Activated CD4-positive, alpha-beta T cell treated with anti-CD3 and anti-CD28 coated beads for 36 hours (primary cell): ENCODE data around the gene PRR36. TPM values are rescaled to one million over a fixed set of nuclear protein-coding genes. Genes with fewer than 3 reads are reported as not detected.

Source experiments
- ATAC-seq: fragments of 200-7000 bp; cut with Tn5 transposase; one replicate; pipeline ENCODE4 v1.10.0; 2021; ENCODE audit warnings: mild to moderate bottlenecking, moderate library complexity
- CTCF ChIA-PET: fragments of 350-600 bp; sonication (Branson Sonifier 250); formaldehyde crosslinking; loops from one replicate; lab custom pipeline; 2021; ENCODE audit warnings: antibody characterized with exemption; lab: Charles Lee
- POLR2A ChIA-PET: fragments of 350-600 bp; sonication (Branson Sonifier 250); formaldehyde crosslinking; loops from one replicate; lab custom pipeline; 2021; ENCODE audit warnings: antibody characterized with exemption, inconsistent platforms; lab: Charles Lee
- DNase-seq: peaks from one replicate; pipeline ENCODE4 v3.0.0-alpha.2; 2020
- H3K27ac Mint-ChIP-seq: one replicate; pipeline ENCODE4 v1.8.0; 2021; ENCODE audit warnings: mixed read lengths
- H3K27me3 Mint-ChIP-seq: one replicate; pipeline ENCODE4 v1.8.0; 2021; ENCODE audit warnings: mixed read lengths
- H3K36me3 Mint-ChIP-seq: one replicate; pipeline ENCODE4 v1.8.0; 2021; ENCODE audit warnings: low read depth, mixed read lengths
- H3K4me1 Mint-ChIP-seq: one replicate; pipeline ENCODE4 v1.8.0; 2021; ENCODE audit warnings: mixed read lengths
- H3K4me3 Mint-ChIP-seq: one replicate; pipeline ENCODE4 v1.8.0; 2021; ENCODE audit warnings: mild to moderate bottlenecking, moderate library complexity, mixed read lengths
- H3K9me3 Mint-ChIP-seq: one replicate; pipeline ENCODE4 v1.8.0; 2021; ENCODE audit warnings: low read depth, mixed read lengths
- intact Hi-C, 2 experiments: fragments of 100-400 bp; cut with DNase I in 1 of 2; cut with micrococcal nuclease in 1 of 2; formaldehyde crosslinking; loops; one replicate each; pipeline versions ENCODE4 v1.14.2 to v1.15.1; 2022 to 2024; cut with DNase I, micrococcal nuclease
- total RNA-seq, 2 experiments: library from RNA; stranded (reverse); gene quantifications; one replicate each; pipeline ENCODE4 v1.2.3, GENCODE V29; 2021

PRR36 gene
- total RNA-seq, 2 experiments from 2014 or later = 0.09 to 0.14 TPM

- no peak for ATAC-seq
- Mint-ChIP-seq H3K27ac (no peak overlapping the region), H3K4me1 (peaks cover 14% of the 10 kb centered on the region), H3K36me3 (no peaks in the 10 kb centered on the region), H3K27me3 (peaks cover 2% of the 10 kb centered on the region), H3K9me3 (no peaks in the 10 kb centered on the region), H3K4me3 (no peak overlapping the region)
- ChIA-PET POLR2A (no interaction called here), CTCF (interaction anchor here (0.8 kb wide), 1 partner anchor 9 kb away, joined by 3 read pairs; no protein-coding TSS in a partner anchor)
- intact Hi-C loops = no loop called here
- DNase-seq = no peak
These were observed 40.7 kb downstream of the PRR36 start for GRCh38 chr19:7833225-7834099.

GRCh38 chr19:7832781-7833180 lies 41.4 kb downstream of the PRR36 start:
- ChIA-PET POLR2A (no interaction called here), CTCF (interaction anchor here (0.9 kb wide), 1 partner anchor 85 kb away, joined by 3 read pairs; no protein-coding TSS in a partner anchor)
- H3K4me3 Mint-ChIP-seq = no peak overlapping the region

GRCh38 chr19:7832009-7832408 lies 42.2 kb downstream of the PRR36 start:
- peaks cover 14% of the 10 kb centered on the region for H3K4me1 Mint-ChIP-seq
- H3K27ac Mint-ChIP-seq = no peak overlapping the region
- no peaks in the 10 kb centered on the region for H3K36me3 Mint-ChIP-seq
- ChIA-PET CTCF (interaction anchor here (0.5 to 1.0 kb wide), 4 partner anchors 32 to 214 kb away, joined by 3 to 4 read pairs (median 3); no protein-coding TSS in a partner anchor), POLR2A (interaction anchor here (0.5 kb wide), 1 partner anchor 326 kb away, joined by 4 read pairs; no protein-coding TSS in a partner anchor)
- no peak overlapping the region for H3K4me3 Mint-ChIP-seq
- peaks cover 2% of the 10 kb centered on the region for H3K27me3 Mint-ChIP-seq
- DNase-seq = no peak
- intact Hi-C loops = no loop called here
- no peak for ATAC-seq
- H3K9me3 Mint-ChIP-seq = no peaks in the 10 kb centered on the region

More at GRCh38 chr19:7832781-7833180, 41.4 kb downstream of the PRR36 start:
- DNase-seq = no peak
- Mint-ChIP-seq H3K4me1 (peaks cover 14% of the 10 kb centered on the region), H3K27me3 (peaks cover 2% of the 10 kb centered on the region), H3K36me3 (no peaks in the 10 kb centered on the region), H3K27ac (no peak overlapping the region), H3K9me3 (no peaks in the 10 kb centered on the region)
- intact Hi-C loops = no loop called here
- no peak for ATAC-seq

GRCh38 chr19:7831452-7831851 lies 42.7 kb downstream of the PRR36 start:
- peaks cover 2% of the 10 kb centered on the region for H3K27me3 Mint-ChIP-seq
- no peak for ATAC-seq
- peaks cover 14% of the 10 kb centered on the region for H3K4me1 Mint-ChIP-seq
- H3K4me3 Mint-ChIP-seq = peak overlapping the region; percentile 75
- no peaks in the 10 kb centered on the region for H3K36me3 Mint-ChIP-seq
- no peaks in the 10 kb centered on the region for H3K9me3 Mint-ChIP-seq
- CTCF ChIA-PET = interaction anchor here (0.6 to 1.0 kb wide), 4 partner anchors 32 to 263 kb away, joined by 3 to 4 read pairs (median 3); no protein-coding TSS in a partner anchor
- no peak overlapping the region for H3K27ac Mint-ChIP-seq
- intact Hi-C loops = no loop called here
- POLR2A ChIA-PET = interaction anchor here (0.9 kb wide), 1 partner anchor 187 kb away, joined by 3 read pairs; no protein-coding TSS in a partner anchor
- DNase-seq = no peak

- Mint-ChIP-seq H3K27me3 (peaks cover 2% of the 10 kb centered on the region), H3K27ac (no peak overlapping the region), H3K4me3 (peak overlapping the region; percentile 75), H3K4me1 (peaks cover 14% of the 10 kb centered on the region), H3K36me3 (no peaks in the 10 kb centered on the region), H3K9me3 (no peaks in the 10 kb centered on the region)
- POLR2A ChIA-PET = interaction anchor here (0.9 kb wide), 1 partner anchor 186 kb away, joined by 3 read pairs; no protein-coding TSS in a partner anchor
- CTCF ChIA-PET = interaction anchor here (1.0 kb wide), 1 partner anchor 19 kb away, joined by 3 read pairs; no protein-coding TSS in a partner anchor
- DNase-seq (no peak), ATAC-seq (no peak)
- intact Hi-C loops = loop anchor here in 1 of 2 experiments (1.0 kb wide), 4 partner anchors 194 to 559 kb away; partner anchors contain the start of genes RAB11B and STXBP2
These were observed 43.4 kb downstream of the PRR36 start for GRCh38 chr19:7830823-7831222.

- no peaks in the 10 kb centered on the region for H3K9me3 Mint-ChIP-seq
- CTCF ChIA-PET = interaction anchor here (1.0 kb wide), 1 partner anchor 19 kb away, joined by 3 read pairs; no protein-coding TSS in a partner anchor
- peak overlapping the region; percentile 83 for H3K4me3 Mint-ChIP-seq
- H3K27me3 Mint-ChIP-seq = peaks cover 2% of the 10 kb centered on the region
- DNase-seq (peak; percentile 13), ATAC-seq (peak; percentile 0)
- H3K27ac Mint-ChIP-seq = no peak overlapping the region
- H3K4me1 Mint-ChIP-seq = peaks cover 14% of the 10 kb centered on the region
- H3K36me3 Mint-ChIP-seq = no peaks in the 10 kb centered on the region
- POLR2A ChIA-PET = no interaction called here
- intact Hi-C loops = loop anchor here in 1 of 2 experiments (1.0 kb wide), 4 partner anchors 193 to 560 kb away; partner anchors contain the start of genes RAB11B and STXBP2
These were observed 43.9 kb downstream of the PRR36 start for GRCh38 chr19:7830272-7830771.

GRCh38 chr19:7829561-7830271 lies 44.5 kb downstream of the PRR36 start, which contains the start of gene EVI5L:
Gene EVI5L (plus strand): TSS chr19:7830218. CDS start chr19:7846543, 16,325 bp downstream.
- peak within 1 kb of the TSS; percentile 83 for H3K4me3 Mint-ChIP-seq
- intact Hi-C loops = loop anchor here (1.0 to 5.0 kb wide), 17 partner anchors 22 to 763 kb away; partner anchors contain the start of genes SNAPC2 (in 2 of the 2), MAP2K7 (in 1 of the 2), PET100 (in 1 of the 2) and RAB11B (in 1 of the 2)
- ChIA-PET POLR2A (no interaction called here), CTCF (interaction anchor here (1.0 kb wide), 1 partner anchor 20 kb away, joined by 3 read pairs; no protein-coding TSS in a partner anchor)
- ATAC-seq (peak; percentile 91), DNase-seq (peak; percentile 100)
- H3K9me3 Mint-ChIP-seq = no peaks in the 10 kb centered on the region
- peaks cover 14% of the 10 kb centered on the region for H3K4me1 Mint-ChIP-seq
- peaks cover 2% of the 10 kb centered on the region for H3K27me3 Mint-ChIP-seq
- peak within 1 kb of the TSS; percentile 94 for H3K27ac Mint-ChIP-seq
- H3K36me3 Mint-ChIP-seq = no peaks in the 10 kb centered on the region

GRCh38 chr19:7829166-7829520 lies 45.0 kb downstream of the PRR36 start:
- Mint-ChIP-seq H3K4me1 (peaks cover 14% of the 10 kb centered on the region), H3K9me3 (no peaks in the 10 kb centered on the region), H3K27ac (peak overlapping the region; percentile 94), H3K27me3 (peaks cover 2% of the 10 kb centered on the region), H3K36me3 (no peaks in the 10 kb centered on the region), H3K4me3 (peak overlapping the region; percentile 83)
- ATAC-seq (no peak), DNase-seq (no peak)
- intact Hi-C loops = loop anchor here (1.0 to 5.0 kb wide), 13 partner anchors 22 to 763 kb away; partner anchors contain the start of genes SNAPC2 (in 2 of the 2), MAP2K7 (in 1 of the 2), PET100 (in 1 of the 2) and TIMM44 (in 1 of the 2)
- ChIA-PET POLR2A (no interaction called here), CTCF (interaction anchor here (1.2 to 1.5 kb wide), 2 partner anchors 25 to 40 kb away, joined by 5 read pairs; no protein-coding TSS in a partner anchor)

GRCh38 chr19:7823686-7824301 lies 50.4 kb downstream of the PRR36 start:
- H3K9me3 Mint-ChIP-seq = no peaks in the 10 kb centered on the region
- no peak for ATAC-seq
- H3K4me1 Mint-ChIP-seq = peaks cover under 1% of the 10 kb centered on the region
- ChIA-PET CTCF (interaction anchor here (0.6 kb wide), 1 partner anchor 10 kb away, joined by 3 read pairs; no protein-coding TSS in a partner anchor), POLR2A (interaction anchor here (0.6 kb wide), 1 partner anchor 199 kb away, joined by 4 read pairs; no protein-coding TSS in a partner anchor)
- intact Hi-C loops = no loop called here
- no peak for DNase-seq
- no peak overlapping the region for H3K27ac Mint-ChIP-seq
- H3K36me3 Mint-ChIP-seq = no peaks in the 10 kb centered on the region
- H3K27me3 Mint-ChIP-seq = peaks cover 24% of the 10 kb centered on the region
- H3K4me3 Mint-ChIP-seq = no peak overlapping the region

- Mint-ChIP-seq H3K4me3 (no peak overlapping the region), H3K9me3 (peaks cover under 1% of the 10 kb centered on the region), H3K4me1 (no peaks in the 10 kb centered on the region), H3K27ac (no peak overlapping the region), H3K27me3 (peaks cover 27% of the 10 kb centered on the region), H3K36me3 (no peaks in the 10 kb centered on the region)
- DNase-seq (no peak), ATAC-seq (no peak)
- intact Hi-C loops = no loop called here
- ChIA-PET CTCF (no interaction called here), POLR2A (no interaction called here)
These were observed 51.2 kb downstream of the PRR36 start for GRCh38 chr19:7822910-7823515.
